ENCODE data around the gene UBAP2. TPM values are rescaled to one million over a fixed set of nuclear protein-coding genes. Genes with fewer than 3 reads are reported as not detected.

Gene UBAP2
- total RNA-seq, 1 experiment from 2014 or later: 62.5 TPM

GRCh38 chr9:33926746-33927485, 121.8 kb downstream of the UBAP2 start:
- H3K4me1 ChIP-seq (ENCODE audit: insufficient read depth, low read length, poor library complexity, severe bottlenecking): no peaks in the 10 kb centered on the region
- intact Hi-C loops (cut with micrococcal nuclease; ENCODE audit: unreplicated experiment): no loop called here
- DNase-seq (ENCODE audit: low spot score): no peak
- no TSS peak for BruUV-seq (replicated peaks)
- peaks cover 87% of the 10 kb centered on the region for H3K36me3 ChIP-seq (ENCODE audit: insufficient read depth, low read length, poor library complexity, severe bottlenecking)
- H3K9me3 ChIP-seq (ENCODE audit: low read depth, low read length, poor library complexity, severe bottlenecking): no peaks in the 10 kb centered on the region
- CTCF ChIA-PET: no interaction called here
- TF ChIP-seq EZH2 (IDR thresholded peaks at IDR 0.05; ENCODE audit: borderline replicate concordance, low read depth, low read length, poor library complexity, severe bottlenecking) (no peak), CTCF (conservative IDR thresholded peaks at IDR 0.05; ENCODE audit: low read depth, low read length) (no peak)
- no peak overlapping the region for H3K27ac ChIP-seq (ENCODE audit: low read depth, low read length, poor library complexity, severe bottlenecking)
- no peak overlapping the region for H3K4me3 ChIP-seq (ENCODE audit: low read depth, low read length, poor library complexity, severe bottlenecking)
- POLR2A ChIA-PET (ENCODE audit: low non-redundant PET): no interaction called here
- H3K27me3 ChIP-seq (replicated peaks; ENCODE audit: insufficient read depth, low read depth, low read length, poor library complexity): no peaks in the 10 kb centered on the region

GRCh38 chr9:33924978-33925797, 123.5 kb downstream of the UBAP2 start:
- no peaks in the 10 kb centered on the region for H3K9me3 ChIP-seq (ENCODE audit: low read depth, low read length, poor library complexity, severe bottlenecking)
- peak; percentile 68 for DNase-seq (ENCODE audit: low spot score)
- H3K36me3 ChIP-seq (ENCODE audit: insufficient read depth, low read length, poor library complexity, severe bottlenecking): peaks cover 90% of the 10 kb centered on the region
- ChIA-PET POLR2A (ENCODE audit: low non-redundant PET) (no interaction called here), CTCF (interaction anchor here (0.5 to 1.9 kb wide), 6 partner anchors 10 to 149 kb away, joined by 3 to 7 read pairs (median 4); no protein-coding TSS in a partner anchor)
- intact Hi-C loops (cut with micrococcal nuclease; ENCODE audit: unreplicated experiment): loop anchor here (1.0 kb wide), 1 partner anchor 149 kb away; no protein-coding TSS in a partner anchor
- H3K27me3 ChIP-seq (replicated peaks; ENCODE audit: insufficient read depth, low read depth, low read length, poor library complexity): no peaks in the 10 kb centered on the region
- H3K4me3 ChIP-seq (ENCODE audit: low read depth, low read length, poor library complexity, severe bottlenecking): no peak overlapping the region
- no peak overlapping the region for H3K27ac ChIP-seq (ENCODE audit: low read depth, low read length, poor library complexity, severe bottlenecking)
- no TSS peak for BruUV-seq (replicated peaks)
- TF ChIP-seq EZH2 (IDR thresholded peaks at IDR 0.05; ENCODE audit: borderline replicate concordance, low read depth, low read length, poor library complexity, severe bottlenecking): no peak
- TF ChIP-seq CTCF (conservative IDR thresholded peaks at IDR 0.05; ENCODE audit: low read depth, low read length): peak; percentile 81
- H3K4me1 ChIP-seq (ENCODE audit: insufficient read depth, low read length, poor library complexity, severe bottlenecking): no peaks in the 10 kb centered on the region

GRCh38 chr9:33923998-33924701, 124.5 kb downstream of the UBAP2 start:
- Histone ChIP-seq H3K36me3 (ENCODE audit: insufficient read depth, low read length, poor library complexity, severe bottlenecking) (peaks cover 95% of the 10 kb centered on the region), H3K27me3 (replicated peaks; ENCODE audit: insufficient read depth, low read depth, low read length, poor library complexity) (no peaks in the 10 kb centered on the region), H3K27ac (ENCODE audit: low read depth, low read length, poor library complexity, severe bottlenecking) (no peak overlapping the region), H3K4me3 (ENCODE audit: low read depth, low read length, poor library complexity, severe bottlenecking) (no peak overlapping the region), H3K4me1 (ENCODE audit: insufficient read depth, low read length, poor library complexity, severe bottlenecking) (no peaks in the 10 kb centered on the region), H3K9me3 (ENCODE audit: low read depth, low read length, poor library complexity, severe bottlenecking) (no peaks in the 10 kb centered on the region)
- BruUV-seq (replicated peaks): no TSS peak
- POLR2A ChIA-PET (ENCODE audit: low non-redundant PET): no interaction called here
- TF ChIP-seq CTCF (conservative IDR thresholded peaks at IDR 0.05; ENCODE audit: low read depth, low read length): no peak
- no peak for TF ChIP-seq EZH2 (IDR thresholded peaks at IDR 0.05; ENCODE audit: borderline replicate concordance, low read depth, low read length, poor library complexity, severe bottlenecking)
- intact Hi-C loops (cut with micrococcal nuclease; ENCODE audit: unreplicated experiment): no loop called here
- CTCF ChIA-PET: interaction anchor here (0.6 to 1.9 kb wide), 2 partner anchors 67 to 150 kb away, joined by 3 to 7 read pairs; no protein-coding TSS in a partner anchor
- no peak for DNase-seq (ENCODE audit: low spot score)
